Astrocyte (in vitro differentiated cells and primary cell): ENCODE data around the gene KANK4. TPM values are rescaled to one million over a fixed set of nuclear protein-coding genes. Genes with fewer than 3 reads are reported as not detected.

Experiments
- DNase-seq: peaks from one replicate; pipeline ENCODE4 v3.0.0-alpha.2; 2010; ENCODE audit warnings: low read depth
- FAIRE-seq: peaks from 2 replicates; lab custom pipeline; 2011; peaks lifted over from hg19 to GRCh38; lab: Jason Lieb, UNC
- H2AFZ ChIP-seq: 2 replicates; pipeline ENCODE4 v1.6.0; 2012; ENCODE audit warnings: low read depth, low read length, inconsistent platforms
- H3K27ac ChIP-seq: 2 replicates; pipeline ENCODE4 v1.5.1; 2011; ENCODE audit warnings: low read depth, low read length, inconsistent platforms
- H3K27me3 ChIP-seq: 2 replicates; pipeline ENCODE4 v1.6.0; 2011; ENCODE audit warnings: low read length, inconsistent platforms; ENCODE audit not compliant: insufficient read depth
- H3K36me3 ChIP-seq: 2 replicates; pipeline ENCODE4 v1.5.1; 2011; ENCODE audit warnings: low read length, inconsistent platforms; ENCODE audit not compliant: insufficient read depth
- H3K4me1 ChIP-seq: 2 replicates; pipeline ENCODE4 v1.5.1; 2011; ENCODE audit warnings: low read length, inconsistent platforms; ENCODE audit not compliant: insufficient read depth
- H3K4me2 ChIP-seq: 2 replicates; pipeline ENCODE4 v1.6.0; 2012; ENCODE audit warnings: low read length, inconsistent platforms
- H3K4me3 ChIP-seq: 2 replicates; pipeline ENCODE4 v1.5.1; 2011; ENCODE audit warnings: low read depth, mild to moderate bottlenecking, low read length, inconsistent platforms; ENCODE audit not compliant: insufficient read depth
- H3K79me2 ChIP-seq: 2 replicates; pipeline ENCODE4 v1.6.0; 2012; ENCODE audit warnings: mild to moderate bottlenecking, low read length, inconsistent platforms; ENCODE audit not compliant: insufficient read depth
- H3K9ac ChIP-seq: 2 replicates; pipeline ENCODE4 v1.6.0; 2012; ENCODE audit warnings: mild to moderate bottlenecking, low read length, inconsistent platforms
- H3K9me3 ChIP-seq: 2 replicates; pipeline ENCODE4 v1.5.1; 2012; ENCODE audit warnings: low read depth, mild to moderate bottlenecking, low read length, inconsistent platforms; ENCODE audit not compliant: insufficient read depth
- H4K20me1 ChIP-seq: 2 replicates; pipeline ENCODE4 v1.6.0; 2012; ENCODE audit warnings: low read length, inconsistent platforms; ENCODE audit not compliant: insufficient read depth
- H3K27ac Mint-ChIP-seq: one replicate; pipeline ENCODE4 v1.8.0; 2021; ENCODE audit warnings: mild to moderate bottlenecking, mixed read lengths; ENCODE audit not compliant: unreplicated experiment
- H3K27me3 Mint-ChIP-seq: one replicate; pipeline ENCODE4 v1.8.0; 2021; ENCODE audit warnings: low read depth, mixed read lengths; ENCODE audit not compliant: unreplicated experiment
- H3K36me3 Mint-ChIP-seq: one replicate; pipeline ENCODE4 v1.8.0; 2021; ENCODE audit warnings: low read depth, mixed read lengths; ENCODE audit not compliant: unreplicated experiment
- H3K4me1 Mint-ChIP-seq: one replicate; pipeline ENCODE4 v1.8.0; 2021; ENCODE audit warnings: low read depth, mixed read lengths; ENCODE audit not compliant: unreplicated experiment
- H3K4me3 Mint-ChIP-seq: one replicate; pipeline ENCODE4 v1.8.0; 2021; ENCODE audit warnings: mild to moderate bottlenecking, moderate library complexity, mixed read lengths; ENCODE audit not compliant: unreplicated experiment
- H3K9me3 Mint-ChIP-seq: one replicate; pipeline ENCODE4 v1.8.0; 2021; ENCODE audit warnings: mild to moderate bottlenecking, mixed read lengths; ENCODE audit not compliant: unreplicated experiment
- CTCF ChIP-seq: IDR thresholded peaks from 2 replicates; pipeline ENCODE4 v1.5.1; 2011; ENCODE audit warnings: low read depth, mild to moderate bottlenecking, inconsistent platforms, low read length, moderate library complexity; ENCODE audit not compliant: insufficient read depth
- EZH2 ChIP-seq: IDR thresholded peaks from 2 replicates; pipeline ENCODE4 v1.6.1; 2012; ENCODE audit warnings: mild to moderate bottlenecking, low read length, inconsistent platforms; ENCODE audit not compliant: insufficient read depth
- total RNA-seq: library from RNA; stranded (reverse); gene quantifications from 2 replicates; pipeline ENCODE4 v1.2.1, GENCODE V29; 2021

KANK4 gene
- total RNA-seq, 1 donor from 2014 or later, result 8.5 TPM

GRCh38 chr1:62196086-62196690, 123.0 kb downstream of the KANK4 start:
- Mint-ChIP-seq H3K9me3 (peaks cover 3% of the 10 kb centered on the region), H3K27ac (no peak overlapping the region), H3K4me3 (peak overlapping the region; percentile 92), H3K36me3 (no peaks in the 10 kb centered on the region), H3K27me3 (peaks cover 13% of the 10 kb centered on the region), H3K4me1 (peaks cover 13% of the 10 kb centered on the region)
- DNase-seq (no peak), FAIRE-seq (no peak)
- Histone ChIP-seq H3K9ac (no peak overlapping the region), H3K4me3 (no peak overlapping the region), H3K27me3 (peaks cover 33% of the 10 kb centered on the region), H3K27ac (no peak overlapping the region), H4K20me1 (no peaks in the 10 kb centered on the region), H3K79me2 (no peaks in the 10 kb centered on the region), H3K36me3 (no peaks in the 10 kb centered on the region), H2AFZ (no peak overlapping the region), H3K4me1 (no peaks in the 10 kb centered on the region), H3K9me3 (no peaks in the 10 kb centered on the region), H3K4me2 (no peak overlapping the region)
- TF ChIP-seq EZH2 (peak; percentile 42), CTCF (no peak)

GRCh38 chr1:62194651-62195544, 124.3 kb downstream of the KANK4 start, which contains the start of gene L1TD1:
Gene L1TD1, plus strand, starts transcription at chr1:62194849. Its CDS starts 11,780 bp downstream, at chr1:62206629.
- peaks cover 13% of the 10 kb centered on the region for H3K4me1 Mint-ChIP-seq
- no peaks in the 10 kb centered on the region for H3K36me3 ChIP-seq
- H3K27me3 ChIP-seq, result peaks cover 33% of the 10 kb centered on the region
- peak within 1 kb of the TSS; percentile 58 for H3K27ac Mint-ChIP-seq
- no peak for TF ChIP-seq CTCF
- peak; percentile 53 for TF ChIP-seq EZH2
- FAIRE-seq (no peak), DNase-seq (no peak)
- H3K9ac ChIP-seq, result no peak within 1 kb of the TSS
- no peaks in the 10 kb centered on the region for H4K20me1 ChIP-seq
- no peak within 1 kb of the TSS for H3K4me3 ChIP-seq
- H3K27ac ChIP-seq, result no peak within 1 kb of the TSS
- peaks cover 3% of the 10 kb centered on the region for H3K9me3 Mint-ChIP-seq
- peak within 1 kb of the TSS; percentile 46 for H3K4me2 ChIP-seq
- H3K27me3 Mint-ChIP-seq, result peaks cover 13% of the 10 kb centered on the region
- no peaks in the 10 kb centered on the region for H3K4me1 ChIP-seq
- H3K9me3 ChIP-seq, result no peaks in the 10 kb centered on the region
- no peaks in the 10 kb centered on the region for H3K36me3 Mint-ChIP-seq
- H3K79me2 ChIP-seq, result no peaks in the 10 kb centered on the region
- peak within 1 kb of the TSS; percentile 92 for H3K4me3 Mint-ChIP-seq
- peak within 1 kb of the TSS; percentile 47 for H2AFZ ChIP-seq
